GM18868 (cell line): ENCODE measurements around the gene PFN1.
A peak's percentile ranks its signal among the peaks of the same experiment; 100 is the strongest.

Experiments
- ATAC-seq: cut with Tn5 transposase; IDR thresholded peaks from one replicate; pipeline ENCODE4 v1.9.1; 2021; ENCODE audit warnings: mild to moderate bottlenecking, moderate library complexity; ENCODE audit not compliant: unreplicated experiment

Gene PFN1

DNA sequence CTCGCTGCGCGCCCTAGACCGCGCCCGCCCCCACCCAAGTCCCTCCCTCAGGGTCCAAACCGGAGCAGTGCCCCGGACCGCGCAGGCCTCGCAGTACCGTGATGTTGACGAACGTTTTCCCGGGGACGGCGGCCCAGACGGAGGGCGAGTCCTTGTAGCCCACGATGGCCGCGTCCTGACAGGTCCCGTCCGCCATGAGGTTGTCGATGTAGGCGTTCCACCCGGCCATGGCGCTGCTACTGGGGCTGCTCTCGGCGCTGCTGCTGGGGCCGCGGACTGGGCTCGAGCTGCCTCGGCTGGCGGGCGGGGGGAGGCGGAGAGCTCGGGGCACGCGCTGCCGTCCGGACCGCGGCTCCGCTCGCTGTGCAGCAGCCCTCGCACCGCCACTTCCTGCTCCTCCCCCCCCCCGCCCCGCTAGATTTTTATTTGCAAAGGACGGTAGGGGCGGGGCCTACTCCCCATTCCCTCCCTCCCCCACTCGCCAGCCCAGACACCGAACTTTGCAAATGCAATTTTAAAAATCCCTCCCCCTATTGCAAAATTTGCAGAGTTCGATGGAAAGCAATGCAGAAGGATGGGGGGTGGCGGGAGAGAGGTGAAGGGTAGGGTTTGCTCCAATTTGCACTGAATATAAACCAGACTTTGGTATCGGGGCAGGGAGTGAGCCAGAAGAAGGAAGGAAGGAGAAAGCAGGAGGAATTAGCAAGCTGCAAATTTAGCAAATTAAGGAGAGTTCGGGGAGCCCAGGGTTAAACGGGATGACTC, at the start of gene PFN1:
Gene PFN1 (minus strand): TSS at position 365 of the 765 bp plus-strand sequence. CDS start 136 bp downstream, at position 229.
- no peak for ATAC-seq

DNA sequence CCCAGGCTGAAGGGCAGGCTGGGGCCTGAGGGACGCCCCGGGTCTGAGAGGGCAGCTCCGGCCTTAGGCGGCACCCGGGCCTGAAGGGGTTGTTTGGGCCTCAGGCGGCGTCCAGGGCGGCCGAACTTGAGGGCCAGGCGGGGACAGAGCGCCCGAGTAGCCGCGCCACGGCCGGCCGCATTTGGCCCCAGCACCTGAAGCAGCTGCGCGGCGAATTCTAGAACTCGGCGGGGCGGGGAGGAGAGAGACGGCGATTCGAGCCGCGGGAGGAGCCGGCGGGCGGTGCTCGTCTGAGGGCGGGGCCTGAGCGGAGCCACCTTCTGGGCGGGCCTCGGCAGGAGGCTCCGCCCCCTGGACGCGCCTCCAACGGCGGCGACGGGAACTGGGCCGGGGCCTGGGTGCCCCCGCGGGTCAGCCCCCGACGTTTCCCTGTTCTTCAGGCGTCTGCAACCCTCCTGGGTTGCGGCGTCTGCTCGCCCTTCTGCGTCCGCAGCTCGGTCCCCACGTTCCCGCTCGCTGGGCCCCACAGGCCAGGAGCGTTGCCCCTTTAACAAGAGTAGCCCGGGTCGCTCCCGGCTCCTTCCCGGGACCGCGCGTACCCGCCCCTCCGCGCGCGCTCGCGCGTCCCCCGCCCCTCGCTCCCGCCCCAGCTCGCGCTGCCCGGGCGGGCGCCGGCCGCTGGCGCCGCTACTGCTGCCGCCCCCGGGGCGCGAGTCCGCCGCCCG, 49.1 kb upstream of the PFN1 start, which contains the start of the genes INCA1 and KIF1C:
Gene INCA1 (minus strand): TSS at position 221 of the 725 bp plus-strand sequence. CDS start 3,085 bp downstream, outside the sequence.
Gene KIF1C (plus strand): TSS at position 649 of the 725 bp plus-strand sequence. CDS start 2,297 bp downstream, outside the sequence.
- peak; percentile 78 for ATAC-seq

DNA sequence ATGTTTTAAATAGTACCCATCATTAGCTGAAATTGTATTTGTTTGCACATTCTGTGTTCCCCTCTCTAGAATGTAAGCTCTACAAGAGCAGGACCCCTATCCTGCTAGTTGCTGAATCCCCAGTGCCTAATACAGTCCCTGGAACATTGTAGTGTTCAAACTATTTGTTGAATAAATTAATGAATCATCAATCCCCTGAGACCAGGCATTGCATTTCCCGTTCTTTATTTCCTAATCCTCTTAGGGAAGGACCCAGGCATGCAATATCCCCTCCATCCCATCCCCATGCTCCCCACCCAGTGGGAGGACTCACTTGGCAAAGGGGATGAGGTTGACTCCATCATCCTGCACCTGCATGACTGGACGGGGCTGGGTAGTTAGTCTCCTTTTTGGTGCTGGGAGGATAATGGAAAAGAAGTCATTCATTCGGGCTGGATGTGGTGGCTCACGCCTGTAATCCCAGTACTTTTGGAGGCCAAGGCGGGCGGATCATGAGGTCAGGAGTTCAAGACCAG, 45.8 kb upstream of the PFN1 start:
- ATAC-seq: no peak

DNA sequence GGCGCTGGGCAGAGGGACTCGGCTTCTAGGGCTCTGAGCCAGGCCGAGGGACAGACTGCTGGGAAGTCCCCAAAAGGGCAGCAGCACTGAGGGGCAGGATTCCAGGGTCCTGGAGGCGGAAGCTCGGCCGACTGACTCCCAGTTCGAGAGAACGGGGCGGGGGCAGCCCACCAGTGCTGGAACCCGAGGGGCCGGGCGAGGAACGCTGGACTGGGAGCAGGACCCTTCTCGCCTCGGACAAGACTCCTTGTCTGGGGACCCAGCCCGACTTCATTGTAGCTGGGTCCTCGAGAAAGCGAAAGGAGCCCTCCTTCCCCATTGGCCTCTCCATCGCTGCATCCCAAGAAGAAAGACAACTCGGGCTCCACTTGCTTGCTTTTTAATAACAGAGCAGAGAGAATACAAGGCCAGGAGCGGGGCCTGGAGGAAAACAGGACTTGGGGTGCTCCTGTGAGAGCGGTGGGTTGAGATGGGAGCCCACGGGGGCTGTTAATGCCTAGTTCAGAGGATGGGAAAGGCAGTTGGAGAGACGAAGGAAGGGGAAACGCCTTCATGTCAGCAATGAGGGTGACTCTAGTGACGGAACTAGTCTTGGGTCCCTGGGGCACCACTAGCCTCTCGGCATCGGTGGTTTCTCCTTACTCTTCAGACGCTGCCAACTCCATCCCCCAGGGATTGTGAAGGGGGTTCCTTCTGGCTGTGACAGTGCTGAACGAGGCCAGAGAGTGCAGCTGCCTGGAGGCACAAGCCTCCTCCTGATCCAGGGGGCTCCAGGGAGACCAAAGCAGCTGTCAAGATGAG, 39.6 kb upstream of the PFN1 start:
- ATAC-seq: no peak

DNA sequence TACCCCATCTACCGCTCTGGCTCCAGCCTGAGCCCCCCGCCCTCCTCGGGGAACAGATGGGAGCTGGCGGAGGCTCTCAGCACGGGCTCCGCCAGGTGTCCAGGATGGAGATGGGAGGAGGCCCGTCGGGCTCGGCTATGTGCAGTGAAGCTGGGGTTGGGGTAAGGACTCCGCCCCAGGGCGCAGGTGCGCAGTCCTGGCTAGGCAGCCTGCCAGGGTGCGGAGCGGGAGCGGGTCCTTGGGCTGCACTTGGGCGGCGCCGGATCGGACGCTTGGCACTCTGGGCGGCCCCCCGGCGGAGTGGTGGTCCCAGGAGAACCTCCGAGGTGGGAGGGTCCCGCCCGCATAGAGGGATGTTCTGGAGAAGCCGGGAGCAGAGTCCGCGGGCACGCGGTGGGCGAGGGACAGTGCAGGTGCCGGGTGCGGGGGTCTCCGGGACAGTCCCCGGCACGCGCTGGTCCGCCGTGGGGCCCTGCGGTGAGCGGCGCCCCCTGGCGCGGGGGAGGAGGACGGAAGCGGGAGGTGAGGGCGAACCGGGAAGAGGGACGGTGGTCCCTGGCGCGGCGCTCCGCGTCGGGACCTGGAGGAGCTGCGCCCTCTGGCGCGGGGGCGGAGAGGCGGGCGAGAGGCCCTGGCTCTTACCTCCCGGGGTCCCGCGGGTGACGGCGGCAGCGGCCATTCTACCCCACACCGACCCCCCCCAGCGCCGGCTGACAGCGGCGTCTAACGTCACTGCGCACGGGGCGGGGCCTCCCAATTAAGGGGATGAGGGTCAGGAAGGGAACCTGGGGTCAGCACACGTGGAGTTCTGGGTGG, 38.8 kb upstream of the PFN1 start, which contains the start of gene CAMTA2:
Gene CAMTA2 (minus strand): TSS at position 725 of the 816 bp plus-strand sequence. CDS start 1,453 bp downstream, outside the sequence.
- ATAC-seq: peak; percentile 60

DNA sequence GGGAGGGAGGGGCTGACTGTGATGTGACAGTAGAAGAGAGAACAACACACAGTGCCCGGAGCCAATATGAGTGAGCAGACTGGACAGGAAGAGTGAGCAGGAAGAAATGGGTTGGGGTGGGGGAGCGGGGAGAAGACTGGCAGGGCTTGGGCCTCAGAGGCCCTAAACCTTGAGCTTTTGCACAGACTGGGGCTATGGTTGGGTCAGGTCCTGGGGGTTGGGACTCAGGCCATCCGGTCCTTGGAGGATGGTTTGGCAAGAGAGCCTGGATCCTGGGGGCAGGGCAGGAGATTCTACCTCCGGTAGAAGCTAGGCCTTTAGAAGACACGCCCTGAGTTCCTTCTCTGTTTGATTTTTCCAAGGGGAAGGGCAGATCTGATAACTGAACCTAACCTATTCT, 38.1 kb upstream of the PFN1 start:
- no peak for ATAC-seq

DNA sequence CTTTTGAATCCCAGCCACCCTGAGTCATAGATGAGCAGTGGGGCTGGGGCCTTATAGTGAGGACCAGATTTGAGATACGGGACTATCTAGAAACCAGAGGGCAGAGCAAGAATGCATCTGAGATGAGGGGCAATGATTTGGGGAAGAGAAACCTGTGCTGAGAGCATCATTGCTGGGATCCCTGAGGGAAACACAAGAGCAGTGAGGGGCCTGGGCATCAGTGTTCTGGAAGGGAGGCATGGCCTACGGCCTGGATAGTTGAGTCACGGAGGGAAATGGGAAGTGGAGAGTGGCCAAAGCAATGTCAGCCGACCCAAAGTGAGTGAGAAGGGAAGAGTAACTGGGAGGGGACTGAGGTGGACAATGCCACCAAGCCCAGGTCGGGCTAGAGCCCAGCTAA, 34.0 kb upstream of the PFN1 start:
- no peak for ATAC-seq

DNA sequence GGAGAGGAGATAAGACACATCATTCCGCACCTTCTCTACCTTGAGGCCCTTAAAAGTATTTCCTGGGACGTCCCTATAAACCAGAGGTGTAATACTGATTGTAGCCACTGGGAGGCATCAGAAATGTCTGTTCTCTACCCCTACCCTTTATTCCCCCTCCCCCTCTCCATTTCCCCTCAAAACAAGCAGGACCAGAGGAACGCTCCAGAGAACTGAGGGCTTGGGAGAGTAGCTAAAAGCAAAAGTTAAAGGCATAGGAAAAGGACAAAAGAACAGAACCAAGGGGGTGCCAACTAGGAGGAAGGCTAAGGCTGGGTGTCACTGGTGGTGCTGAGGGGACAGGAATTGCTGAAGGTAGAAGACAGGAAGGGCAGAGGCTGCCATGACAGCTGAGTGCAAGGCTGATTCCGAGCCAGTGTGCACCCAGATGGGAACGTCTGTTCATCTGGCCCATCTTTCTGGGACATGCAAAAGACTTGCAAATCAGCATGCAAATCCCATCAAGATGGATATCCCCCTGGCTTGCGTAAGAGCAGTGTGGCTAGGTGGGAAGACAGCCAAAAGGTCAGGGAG, 32.4 kb upstream of the PFN1 start:
- ATAC-seq: no peak

DNA sequence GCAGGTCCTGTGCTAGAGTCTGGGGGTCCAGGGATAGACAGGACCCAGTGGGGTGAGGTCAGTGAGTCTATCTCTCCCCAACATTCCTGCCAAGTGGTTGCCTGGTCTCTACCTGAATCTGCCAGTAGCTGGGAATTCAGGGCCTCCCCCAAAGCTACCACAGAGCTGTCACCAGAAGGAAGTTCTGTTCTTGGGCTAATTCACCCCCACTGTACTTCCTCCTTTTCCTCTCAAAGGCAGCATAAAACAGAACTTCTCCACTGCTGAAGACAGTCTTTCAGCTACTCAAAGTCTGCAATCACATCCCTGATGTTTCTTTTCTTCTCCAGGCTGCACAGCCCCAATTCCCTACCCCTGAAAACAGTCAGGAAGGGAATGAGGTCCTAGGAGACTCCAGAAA, 30.4 kb upstream of the PFN1 start:
- no peak for ATAC-seq

DNA sequence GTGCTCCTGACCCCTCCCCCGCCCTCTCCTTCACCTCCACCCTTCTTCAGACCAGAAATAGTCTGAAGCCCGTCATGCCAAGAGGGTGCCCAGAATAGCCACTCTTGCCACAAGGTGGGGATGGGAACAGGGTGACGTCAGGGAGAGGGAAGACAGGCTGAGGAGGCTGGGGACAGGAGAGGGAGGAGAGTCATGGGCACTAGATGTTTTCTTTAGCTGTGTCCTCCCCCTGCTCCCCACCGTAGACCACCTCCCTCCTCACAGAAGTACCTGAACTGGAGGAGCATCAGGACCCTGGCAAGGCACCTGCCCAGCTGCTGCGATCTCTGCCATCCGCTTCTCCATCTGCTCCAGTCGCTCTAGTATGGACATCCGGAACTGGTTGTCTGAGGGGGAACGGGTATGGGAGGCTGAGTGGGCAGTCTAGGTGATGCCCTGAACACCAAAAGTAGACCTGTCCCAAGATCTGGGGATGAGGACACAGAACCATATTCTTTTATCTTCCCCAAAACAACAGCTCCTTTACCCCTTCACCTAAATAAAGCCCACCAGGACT, 25.9 kb upstream of the PFN1 start:
- no peak for ATAC-seq

DNA sequence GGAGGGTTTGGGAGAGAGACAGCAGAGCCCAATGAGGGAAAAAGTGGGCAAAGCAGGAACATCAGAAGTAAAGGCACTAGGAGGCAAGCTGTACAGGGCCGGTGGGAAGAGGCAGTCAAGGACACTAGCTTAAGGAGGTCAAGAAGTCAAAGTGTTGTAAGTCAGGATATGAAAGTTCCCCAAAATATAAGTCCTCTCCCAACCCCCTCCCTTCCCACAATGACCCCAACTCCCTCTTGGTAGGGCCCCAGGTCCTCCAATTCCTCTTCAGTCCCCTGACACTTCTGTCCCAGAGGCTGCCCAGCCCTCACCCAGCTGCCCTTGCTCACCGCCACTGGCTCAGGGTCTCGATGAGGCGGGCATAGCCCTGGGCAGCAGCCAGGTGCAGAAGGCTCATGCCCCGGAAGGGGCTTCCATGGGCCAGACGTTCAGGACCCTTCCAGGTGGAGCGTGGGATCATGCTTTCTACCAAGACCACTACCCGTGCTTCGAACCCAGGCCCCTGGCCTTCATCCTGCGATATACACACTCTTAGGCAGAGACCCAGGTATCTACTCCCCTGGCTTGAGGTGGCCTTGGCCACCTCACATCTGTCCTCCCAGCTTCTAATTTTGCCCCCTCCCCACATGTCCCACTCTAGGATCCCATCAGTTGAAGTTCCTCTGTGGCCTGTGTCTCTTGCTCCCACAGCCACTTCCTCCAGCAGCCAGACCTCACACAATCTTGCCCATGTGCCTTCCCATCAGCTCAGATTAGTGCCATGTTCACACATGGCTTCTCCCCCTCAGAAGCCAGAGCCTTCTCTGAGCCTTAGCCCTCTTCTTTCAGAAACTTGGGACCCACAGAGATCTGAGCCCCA, 25.2 kb upstream of the PFN1 start:
- ATAC-seq: no peak

DNA sequence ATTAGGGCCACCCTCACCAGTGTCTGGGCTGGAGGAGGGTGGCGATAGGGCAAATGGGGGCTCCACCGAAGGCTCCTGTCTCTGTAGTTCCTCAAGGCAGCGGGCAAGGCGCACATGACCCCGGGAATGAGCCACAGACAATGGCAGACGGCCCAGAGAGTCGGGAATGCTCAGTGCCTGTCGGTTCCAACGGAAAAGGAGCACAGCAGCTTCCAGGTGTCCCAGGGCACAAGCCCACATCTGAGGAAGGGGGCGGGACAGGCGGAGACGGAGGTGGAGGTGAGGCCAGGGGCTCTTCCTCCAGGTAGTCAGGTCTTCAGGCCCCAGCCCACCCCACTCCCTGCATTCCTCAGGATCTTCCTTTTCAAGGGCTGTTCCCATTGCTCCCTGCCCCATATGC, 24.4 kb upstream of the PFN1 start:
- ATAC-seq: no peak

DNA sequence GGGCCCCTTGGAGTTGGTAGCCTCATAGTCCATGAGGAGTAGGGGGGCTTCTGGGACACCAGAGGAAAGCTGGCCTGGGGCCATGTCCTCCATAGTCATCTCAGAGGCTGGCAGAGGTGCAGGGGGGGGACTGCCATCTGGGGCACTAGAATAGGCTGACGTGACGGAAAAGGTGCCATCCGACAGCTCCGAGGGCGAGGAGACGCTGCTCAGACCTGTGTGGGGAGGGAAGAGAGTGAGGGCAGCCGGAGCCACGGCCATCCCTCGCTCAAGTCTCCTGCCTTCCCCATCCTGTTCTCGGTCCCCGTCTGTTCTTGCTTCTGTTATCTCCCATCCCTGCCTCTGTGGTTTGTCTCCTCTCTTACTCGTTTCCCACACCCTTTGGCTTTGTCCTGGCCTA, 24.0 kb upstream of the PFN1 start:
- ATAC-seq: no peak

DNA sequence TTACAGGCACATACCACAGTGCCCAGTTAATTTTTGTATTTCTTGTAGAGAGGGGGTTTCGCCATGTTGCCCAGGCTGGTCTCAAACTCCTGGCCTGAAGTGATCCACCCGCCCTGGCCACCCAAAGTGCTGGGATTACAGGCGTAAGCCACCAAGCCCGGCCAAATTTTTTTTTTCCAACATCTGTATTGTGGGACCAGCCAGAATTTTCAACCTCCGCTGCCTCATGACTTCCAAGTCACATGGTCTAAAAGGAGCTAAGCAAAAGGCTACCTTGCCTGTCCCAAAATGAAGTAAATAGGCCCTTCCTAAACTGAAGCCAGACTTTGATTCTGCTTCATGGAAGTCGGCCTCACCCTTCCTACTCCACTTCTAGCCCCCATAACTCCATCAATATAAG, 23.5 kb upstream of the PFN1 start:
- ATAC-seq: no peak

DNA sequence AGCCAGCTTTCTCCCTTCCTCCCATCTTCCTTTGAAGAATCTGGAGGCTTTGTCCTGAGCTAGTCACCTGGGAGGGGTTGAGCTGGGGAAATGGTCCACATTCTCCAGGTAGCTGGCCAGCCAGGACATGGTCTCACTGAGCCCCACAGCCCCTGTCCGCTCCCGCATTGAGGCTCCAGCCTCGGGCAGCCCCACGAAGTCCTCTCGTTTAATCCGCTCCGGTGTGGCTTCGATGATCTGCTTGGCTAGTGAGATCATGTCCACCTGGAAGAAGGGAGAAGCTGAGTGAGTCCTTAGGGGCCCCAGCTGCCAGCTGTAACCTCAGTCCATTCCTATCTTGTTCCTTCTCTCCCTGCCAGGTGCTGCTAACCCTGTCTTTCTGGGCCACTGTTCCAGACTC, 21.9 kb upstream of the PFN1 start:
- no peak for ATAC-seq

DNA sequence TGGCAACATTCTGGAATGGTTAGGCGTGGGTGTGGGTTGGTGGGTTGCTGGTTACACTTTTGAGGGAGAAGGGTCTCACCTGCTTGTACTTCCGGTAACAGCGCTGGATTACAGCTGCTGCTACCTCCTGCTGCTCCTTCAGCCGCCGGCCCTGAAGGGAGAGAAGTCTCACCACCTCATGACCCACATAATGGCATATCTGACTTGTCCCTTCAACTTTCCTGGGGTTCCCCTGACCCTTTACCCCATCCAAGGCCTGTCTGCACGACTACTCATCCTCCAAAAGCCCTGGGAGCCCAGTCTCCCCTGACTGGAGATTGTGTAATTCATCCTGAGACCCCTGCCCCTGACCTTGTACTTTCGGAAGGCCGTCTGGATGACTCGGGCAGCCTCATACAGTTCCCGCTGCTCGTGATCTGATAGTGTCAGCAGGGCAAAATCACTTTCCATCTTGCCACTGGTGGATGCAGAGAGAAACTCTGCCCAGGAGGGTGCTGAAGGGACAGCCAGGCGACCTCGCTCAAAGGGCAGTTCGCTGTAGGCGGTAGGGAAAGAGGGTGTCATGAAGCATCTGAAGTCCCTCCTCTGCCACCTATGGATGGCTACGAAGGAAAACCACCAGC, 21.3 kb upstream of the PFN1 start:
- ATAC-seq: no peak

DNA sequence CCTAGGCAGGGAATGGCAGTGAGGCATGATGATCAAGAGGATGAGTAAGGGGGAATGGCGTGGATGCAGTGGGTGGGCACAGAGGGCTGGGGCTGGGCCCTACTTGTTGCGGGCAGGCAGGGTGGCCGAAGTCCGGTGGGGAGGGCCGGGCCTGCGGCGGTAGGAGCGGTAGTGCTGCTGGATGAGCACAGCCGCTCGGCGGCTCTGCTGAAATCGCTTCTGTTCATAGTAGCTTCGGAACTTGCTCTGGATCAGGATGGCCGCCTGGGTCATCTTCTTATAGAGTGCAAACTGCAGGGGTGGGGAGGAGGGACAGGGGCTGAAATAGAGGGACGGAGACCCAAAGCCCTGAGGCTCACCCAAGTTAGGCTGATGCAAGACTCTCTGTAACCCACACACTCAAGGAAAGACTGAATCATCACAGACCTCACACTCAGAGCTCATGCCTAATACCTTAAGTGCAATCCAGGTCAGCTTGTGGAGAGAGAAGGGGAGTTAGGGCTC, 20.8 kb upstream of the PFN1 start:
- ATAC-seq: no peak

DNA sequence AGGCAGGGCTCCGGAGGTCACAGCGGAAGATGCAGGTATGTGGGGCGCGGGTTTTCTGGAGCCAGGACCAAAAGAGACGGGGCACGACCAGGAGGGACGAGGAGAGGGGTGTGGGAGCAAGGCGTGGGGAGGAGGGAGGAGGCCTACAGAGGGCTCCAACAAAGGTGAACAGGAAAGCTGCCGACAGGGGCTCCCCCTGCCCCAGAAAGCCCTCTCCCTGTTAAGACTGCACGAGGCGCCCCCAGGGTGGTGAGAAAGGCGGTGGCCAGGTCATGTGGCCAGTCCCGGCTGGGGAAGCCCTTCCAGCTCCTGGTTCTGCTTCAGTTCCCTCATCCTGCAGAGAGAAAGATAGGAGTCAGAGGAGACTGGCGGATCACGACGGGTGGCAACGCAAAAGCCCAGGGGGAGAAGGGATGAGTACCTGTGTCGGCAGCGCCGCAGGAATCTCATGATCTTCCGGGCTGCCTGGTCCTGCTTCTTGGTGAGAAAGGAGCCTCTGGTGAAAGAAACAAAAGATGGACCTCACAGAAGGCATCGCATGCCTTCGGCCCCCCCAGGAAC, 20.2 kb upstream of the PFN1 start:
- no peak for ATAC-seq
